Measurements from ENCODE around the gene MSL2. TPM values are rescaled to one million over a fixed set of nuclear protein-coding genes. Genes with fewer than 3 reads are reported as not detected.

MSL2 gene, protein sequence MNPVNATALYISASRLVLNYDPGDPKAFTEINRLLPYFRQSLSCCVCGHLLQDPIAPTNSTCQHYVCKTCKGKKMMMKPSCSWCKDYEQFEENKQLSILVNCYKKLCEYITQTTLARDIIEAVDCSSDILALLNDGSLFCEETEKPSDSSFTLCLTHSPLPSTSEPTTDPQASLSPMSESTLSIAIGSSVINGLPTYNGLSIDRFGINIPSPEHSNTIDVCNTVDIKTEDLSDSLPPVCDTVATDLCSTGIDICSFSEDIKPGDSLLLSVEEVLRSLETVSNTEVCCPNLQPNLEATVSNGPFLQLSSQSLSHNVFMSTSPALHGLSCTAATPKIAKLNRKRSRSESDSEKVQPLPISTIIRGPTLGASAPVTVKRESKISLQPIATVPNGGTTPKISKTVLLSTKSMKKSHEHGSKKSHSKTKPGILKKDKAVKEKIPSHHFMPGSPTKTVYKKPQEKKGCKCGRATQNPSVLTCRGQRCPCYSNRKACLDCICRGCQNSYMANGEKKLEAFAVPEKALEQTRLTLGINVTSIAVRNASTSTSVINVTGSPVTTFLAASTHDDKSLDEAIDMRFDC
- total RNA-seq (10 to 100 TPM; 18.4 to 29.0 (median 19.5) TPM), polyA plus RNA-seq (1 to 10 TPM; 3.8 to 7.5 TPM)
- long read RNA-seq, donor 1, full-length matches to known transcripts, result 3 of 3 reads
- long read RNA-seq, donor 1, partial matches to known transcripts, result 0 of 3 reads
- long read RNA-seq, donor 1, other reads (novel, unspliced or antisense), result 0 of 3 reads
- long read RNA-seq, donor 2, partial matches to known transcripts, result 0 of 1 reads
- long read RNA-seq, donor 2, other reads (novel, unspliced or antisense), result 1 of 1 reads
- long read RNA-seq, donor 3, full-length matches to known transcripts, result 3 of 4 reads
- long read RNA-seq, donor 3, partial matches to known transcripts, result 0 of 4 reads
- long read RNA-seq, donor 3, other reads (novel, unspliced or antisense), result 1 of 4 reads

DNA sequence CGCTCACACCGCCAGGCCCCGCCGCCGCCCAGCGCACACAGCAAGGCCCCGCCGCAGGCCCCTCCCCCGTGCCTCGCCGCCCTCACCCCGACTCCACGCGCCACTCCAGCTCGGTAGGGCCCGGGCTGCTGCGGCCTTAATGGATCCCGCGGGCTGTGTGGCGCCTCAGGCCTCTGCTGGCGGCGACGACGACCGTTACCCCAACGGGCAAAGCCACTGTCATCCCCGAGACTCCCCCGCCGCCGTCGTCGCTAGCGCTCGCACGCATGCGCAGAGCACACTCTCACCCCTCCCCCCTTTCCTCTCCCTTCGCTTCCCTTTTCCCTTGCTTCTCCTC, at the start of gene MSL2:
MSL2 (minus strand) TSS at position 272 of the 337 bp plus-strand sequence. CDS start 1,222 bp downstream, outside the sequence.
- ATAC-seq (peak in 3 of 4 donors; percentile 4 to 59 (median 37)), DNase-seq (no peak)
- Histone ChIP-seq H3K36me3 (no peaks in the 10 kb centered on the region), H3K27ac (peak within 1 kb of the TSS; percentile 95 to 100 (median 100)), H3K9me3 (no peaks in the 10 kb centered on the region), H3K4me1 (peaks cover 3 to 43% (median 31%) of the 10 kb centered on the region in 12 donors), H3K27me3 (no peaks in the 10 kb centered on the region), H3K4me3 (peak within 1 kb of the TSS; percentile 71 to 98 (median 86))
- WGBS, 4 donors, result 1 to 2% (median 1%) methylated on average over 15 to 37 of the region's 37 CpGs
- peak in 1 of 2 donors; percentile 36 for TF ChIP-seq POLR2A (IDR thresholded peaks at IDR 0.05)
- TF ChIP-seq, protein P1, sequence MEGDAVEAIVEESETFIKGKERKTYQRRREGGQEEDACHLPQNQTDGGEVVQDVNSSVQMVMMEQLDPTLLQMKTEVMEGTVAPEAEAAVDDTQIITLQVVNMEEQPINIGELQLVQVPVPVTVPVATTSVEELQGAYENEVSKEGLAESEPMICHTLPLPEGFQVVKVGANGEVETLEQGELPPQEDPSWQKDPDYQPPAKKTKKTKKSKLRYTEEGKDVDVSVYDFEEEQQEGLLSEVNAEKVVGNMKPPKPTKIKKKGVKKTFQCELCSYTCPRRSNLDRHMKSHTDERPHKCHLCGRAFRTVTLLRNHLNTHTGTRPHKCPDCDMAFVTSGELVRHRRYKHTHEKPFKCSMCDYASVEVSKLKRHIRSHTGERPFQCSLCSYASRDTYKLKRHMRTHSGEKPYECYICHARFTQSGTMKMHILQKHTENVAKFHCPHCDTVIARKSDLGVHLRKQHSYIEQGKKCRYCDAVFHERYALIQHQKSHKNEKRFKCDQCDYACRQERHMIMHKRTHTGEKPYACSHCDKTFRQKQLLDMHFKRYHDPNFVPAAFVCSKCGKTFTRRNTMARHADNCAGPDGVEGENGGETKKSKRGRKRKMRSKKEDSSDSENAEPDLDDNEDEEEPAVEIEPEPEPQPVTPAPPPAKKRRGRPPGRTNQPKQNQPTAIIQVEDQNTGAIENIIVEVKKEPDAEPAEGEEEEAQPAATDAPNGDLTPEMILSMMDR (IDR thresholded peaks at IDR 0.05), result no peak
- intact Hi-C loops (cut with DNase I), result loop anchor here in 9 of 10 donors (1.0 to 10.0 kb wide), 11 partner anchors 51 to 559 kb away; partner anchors contain the start of genes PCCB (in 7 of the 9), STAG1 (in 4 of the 9) and PPP2R3A (in 1 of the 9)

DNA sequence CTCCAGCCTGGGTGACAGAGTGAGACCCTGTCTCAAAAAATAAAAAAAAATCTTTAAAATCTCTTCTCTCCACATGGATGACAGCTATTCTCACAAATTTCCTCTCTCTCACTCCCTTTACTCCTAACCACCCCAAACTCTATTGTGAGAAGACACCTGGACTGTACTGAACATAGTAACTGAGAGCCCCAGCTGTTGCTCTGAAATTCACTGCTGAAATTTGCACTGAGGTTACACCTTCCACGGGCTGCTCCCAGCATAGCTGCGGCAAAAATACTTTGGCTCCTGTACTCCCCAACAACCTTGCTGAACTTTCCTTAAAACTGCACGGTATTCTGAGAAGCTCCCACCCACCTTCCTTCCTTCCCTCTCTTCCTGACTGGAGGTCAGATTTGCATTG, 49.6 kb upstream of the MSL2 start:
- WGBS, 4 donors, result 44 to 56% (median 52%) methylated on average over 3 of the region's 3 CpGs
- no peak overlapping the region for H3K27ac ChIP-seq
- TF ChIP-seq, protein P1 (IDR thresholded peaks at IDR 0.05), result no peak
- TF ChIP-seq POLR2A (IDR thresholded peaks at IDR 0.05), result no peak
- H3K27me3 ChIP-seq, result peaks cover 0 to 3% (median 0%) of the 10 kb centered on the region in 9 donors
- no peaks in the 10 kb centered on the region for H3K9me3 ChIP-seq
- no peaks in the 10 kb centered on the region for H3K36me3 ChIP-seq
- DNase-seq, result no peak
- H3K4me1 ChIP-seq, result peaks cover 0 to 7% (median under 1%) of the 10 kb centered on the region in 12 donors
- intact Hi-C loops (cut with DNase I), result loop anchor here in 2 of 10 donors (5.0 kb wide), 1 partner anchor 48 kb away; the partner anchor contains the start of gene MSL2 (in 2 of the 2)
- no peak for ATAC-seq
- no peak overlapping the region for H3K4me3 ChIP-seq

DNA sequence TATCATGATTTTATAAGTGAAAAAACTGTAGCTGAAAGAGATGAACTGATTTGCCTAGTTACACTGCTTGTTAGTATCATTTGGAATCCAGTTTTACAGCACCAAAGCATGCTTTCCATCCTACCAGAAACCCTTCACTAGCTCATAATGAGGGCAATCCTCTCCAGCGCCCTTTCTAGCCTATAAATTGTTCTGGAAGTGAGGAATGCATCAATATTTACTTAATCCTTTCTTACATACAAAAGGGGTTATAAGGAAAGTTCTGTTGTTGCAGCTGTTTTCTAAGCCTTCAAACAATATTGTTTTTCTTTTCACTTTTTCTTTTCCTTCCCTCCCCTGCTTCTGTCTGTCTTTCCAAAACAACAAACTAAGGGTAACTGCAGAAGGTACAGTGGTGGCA, 43.0 kb upstream of the MSL2 start:
- Histone ChIP-seq H3K4me3 (no peak overlapping the region), H3K9me3 (no peaks in the 10 kb centered on the region), H3K36me3 (no peaks in the 10 kb centered on the region), H3K27ac (no peak overlapping the region), H3K4me1 (no peaks in the 10 kb centered on the region), H3K27me3 (peaks cover 0 to 3% (median 0%) of the 10 kb centered on the region in 9 donors)
- DNase-seq (no peak), ATAC-seq (no peak)
- no peak for TF ChIP-seq POLR2A (IDR thresholded peaks at IDR 0.05)
- TF ChIP-seq, protein P1 (IDR thresholded peaks at IDR 0.05), result no peak
- 68 to 80% (median 77%) methylated on average over 1 of the region's 1 CpG for WGBS, 4 donors
- intact Hi-C loops (cut with DNase I), result no loop called here
